CD4-positive, alpha-beta T cell treated with Interleukin-12 subunit alpha and Interleukin-12 subunit beta, for 1 hour (primary cell): Measurements from ENCODE around the gene TBX6.

ENCODE experiments used
- DNase-seq: peaks from one replicate; pipeline ENCODE4 v3.0.0-alpha.2; 2020

The TBX6 gene

GRCh38 chr16:30085820-30086219 lies 5.9 kb downstream of the TBX6 start:
- no peak for DNase-seq

GRCh38 chr16:30085247-30085646 lies 6.5 kb downstream of the TBX6 start:
- DNase-seq, result no peak

- no peak for DNase-seq
Measured at GRCh38 chr16:30084816-30085159, 6.9 kb downstream of the TBX6 start.

- no peak for DNase-seq
Measured at GRCh38 chr16:30084096-30084815, 7.5 kb downstream of the TBX6 start.

GRCh38 chr16:30083216-30084055 lies 8.3 kb downstream of the TBX6 start:
- DNase-seq, result no peak

GRCh38 chr16:30082545-30083090 lies 9.1 kb downstream of the TBX6 start:
- no peak for DNase-seq

- DNase-seq, result no peak
Measured at GRCh38 chr16:30079480-30079879, 12.2 kb downstream of the TBX6 start.

GRCh38 chr16:30078744-30079143 lies 13.0 kb downstream of the TBX6 start:
- DNase-seq, result no peak

GRCh38 chr16:30077656-30078055 lies 14.1 kb downstream of the TBX6 start:
- no peak for DNase-seq

- DNase-seq, result peak; percentile 23
Measured at GRCh38 chr16:30076276-30076791, 15.4 kb downstream of the TBX6 start.

- DNase-seq, result peak; percentile 89
Measured at GRCh38 chr16:30075503-30076275, 16.0 kb downstream of the TBX6 start, which contains the start of gene PPP4C. PPP4C (plus strand) TSS chr16:30075994; CDS start chr16:30076378, 384 bp downstream.

GRCh38 chr16:30070490-30070889 lies 21.2 kb downstream of the TBX6 start:
- DNase-seq, result no peak

- no peak for DNase-seq
Measured at GRCh38 chr16:30069611-30070462, 21.9 kb downstream of the TBX6 start.

GRCh38 chr16:30068750-30069610 lies 22.7 kb downstream of the TBX6 start:
- DNase-seq, result peak; percentile 66

GRCh38 chr16:30068333-30068732 lies 23.4 kb downstream of the TBX6 start:
- DNase-seq, result no peak

GRCh38 chr16:30067584-30067916 lies 24.2 kb downstream of the TBX6 start:
- no peak for DNase-seq

- DNase-seq, result no peak
Measured at GRCh38 chr16:30066761-30067583, 24.8 kb downstream of the TBX6 start.

GRCh38 chr16:30065943-30066760 lies 25.6 kb downstream of the TBX6 start:
- DNase-seq, result peak; percentile 35
